Tibial artery (tissue), 4 donors: ENCODE data around the gene MLYCD.

ENCODE experiments used
- DNase-seq, 2 donors: peaks; one replicate each; pipeline ENCODE4 v3.0.0-alpha.2; 2019
- H3K27ac ChIP-seq, 2 donors: fragments of 200-600 bp; sonication (generic) in 1 of 2; 1 replicate in 1 of 2; 2 replicates in 1 of 2; pipeline ENCODE4 v1.5.1; 2018 to 2019; ENCODE audit warnings: mild to moderate bottlenecking in 1 of 2
- H3K27me3 ChIP-seq, 2 donors: fragments of 200-600 bp; sonication (generic) in 1 of 2; one replicate each; pipeline versions ENCODE4 v1.5.1 to v1.6.0; 2016 to 2019
- H3K36me3 ChIP-seq, 3 donors: fragments of 200-600 bp; sonication (generic) in 2 of 3; one replicate each; pipeline ENCODE4 v1.5.1; 2016 to 2019; ENCODE audit warnings: mild to moderate bottlenecking in 2 of 3
- H3K4me1 ChIP-seq, 4 donors: fragments of 200-600 bp; sonication (generic) in 2 of 4; 1 replicate in 3 of 4; 2 replicates in 1 of 4; pipeline ENCODE4 v1.5.1; 2016 to 2019
- H3K4me3 ChIP-seq, 2 donors: fragments of 200-600 bp; sonication (generic) in 1 of 2; 1 replicate in 1 of 2; 2 replicates in 1 of 2; pipeline ENCODE4 v1.5.1; 2018 to 2019; ENCODE audit warnings: mild to moderate bottlenecking in 2 of 2
- H3K9me3 ChIP-seq, 3 donors: fragments of 200-600 bp; sonication (generic) in 1 of 3; one replicate each; pipeline ENCODE4 v1.5.1; 2016 to 2019
- CTCF ChIP-seq, 2 experiments: fragments of 200-600 bp in 1 of 2; fragments of 450-650 bp in 1 of 2; IDR thresholded peaks; one replicate each; pipeline ENCODE4 v1.5.1; 2017 to 2019; ENCODE audit warnings: antibody characterized with exemption in 2 of 2, mild to moderate bottlenecking in 1 of 2, moderate library complexity in 1 of 2
- intact Hi-C: fragments of 100-400 bp; cut with DNase I; formaldehyde crosslinking; loops from one replicate; pipeline ENCODE4 v1.15.0; 2023; ENCODE audit warnings: low total_unique reads

The MLYCD gene

GRCh38 chr16:83925957-83926725, 27.2 kb downstream of the MLYCD start:
- Histone ChIP-seq H3K9me3 (no peaks in the 10 kb centered on the region), H3K4me1 (peaks cover 0 to 11% (median 9%) of the 10 kb centered on the region in 4 donors), H3K27me3 (no peaks in the 10 kb centered on the region), H3K4me3 (no peak overlapping the region), H3K36me3 (peaks cover 9 to 56% (median 11%) of the 10 kb centered on the region in 3 donors), H3K27ac (no peak overlapping the region)
- no peak for DNase-seq
- TF ChIP-seq CTCF (IDR thresholded peaks at IDR 0.05), result no peak
- intact Hi-C loops, result no loop called here

GRCh38 chr16:83926726-83927397, 27.9 kb downstream of the MLYCD start:
- H3K4me1 ChIP-seq, result peaks cover 0 to 11% (median 9%) of the 10 kb centered on the region in 4 donors
- H3K36me3 ChIP-seq, result peaks cover 9 to 49% (median 11%) of the 10 kb centered on the region in 3 donors
- H3K27ac ChIP-seq, result no peak overlapping the region
- DNase-seq, result peak; percentile 53 to 80
- no peaks in the 10 kb centered on the region for H3K27me3 ChIP-seq
- no peaks in the 10 kb centered on the region for H3K9me3 ChIP-seq
- TF ChIP-seq CTCF (IDR thresholded peaks at IDR 0.05), result peak; percentile 74 to 97
- no peak overlapping the region for H3K4me3 ChIP-seq
- intact Hi-C loops, result no loop called here

- H3K4me1 ChIP-seq, result peaks cover 0 to 11% (median 9%) of the 10 kb centered on the region in 4 donors
- H3K36me3 ChIP-seq, result peaks cover 9 to 33% (median 11%) of the 10 kb centered on the region in 3 donors
- intact Hi-C loops, result no loop called here
- no peaks in the 10 kb centered on the region for H3K27me3 ChIP-seq
- no peaks in the 10 kb centered on the region for H3K9me3 ChIP-seq
- no peak overlapping the region for H3K4me3 ChIP-seq
- no peak for TF ChIP-seq CTCF (IDR thresholded peaks at IDR 0.05)
- no peak for DNase-seq
- H3K27ac ChIP-seq, result no peak overlapping the region
Observed at GRCh38 chr16:83928341-83929055, 29.6 kb downstream of the MLYCD start.

GRCh38 chr16:83929811-83930555, 31.1 kb downstream of the MLYCD start:
- H3K36me3 ChIP-seq, result peaks cover 6 to 18% (median 9%) of the 10 kb centered on the region in 3 donors
- TF ChIP-seq CTCF (IDR thresholded peaks at IDR 0.05), result no peak
- intact Hi-C loops, result no loop called here

More at GRCh38 chr16:83929811-83930555, 31.1 kb downstream of the MLYCD start:
- no peak overlapping the region for H3K27ac ChIP-seq
- H3K4me3 ChIP-seq, result no peak overlapping the region
- no peaks in the 10 kb centered on the region for H3K9me3 ChIP-seq
- H3K4me1 ChIP-seq, result peaks cover 0 to 11% (median 9%) of the 10 kb centered on the region in 4 donors
- no peak for DNase-seq
- H3K27me3 ChIP-seq, result no peaks in the 10 kb centered on the region
